ENCODE data around the gene INMT. TPM values are rescaled to one million over a fixed set of nuclear protein-coding genes. Genes with fewer than 3 reads are reported as not detected.

The INMT gene
- total and polyA plus RNA-seq, 11 donors: 11.7 to 88.1 (median 27.9) TPM

GRCh38 chr7:30760514-30761213 is 8.7 kb downstream of the INMT start:
- peaks cover 0 to 81% (median 53%) of the 10 kb centered on the region in 12 donors for H3K4me1 ChIP-seq
- no peak for TF ChIP-seq POLR2A (IDR thresholded peaks at IDR 0.05)
- TF ChIP-seq, protein P1, sequence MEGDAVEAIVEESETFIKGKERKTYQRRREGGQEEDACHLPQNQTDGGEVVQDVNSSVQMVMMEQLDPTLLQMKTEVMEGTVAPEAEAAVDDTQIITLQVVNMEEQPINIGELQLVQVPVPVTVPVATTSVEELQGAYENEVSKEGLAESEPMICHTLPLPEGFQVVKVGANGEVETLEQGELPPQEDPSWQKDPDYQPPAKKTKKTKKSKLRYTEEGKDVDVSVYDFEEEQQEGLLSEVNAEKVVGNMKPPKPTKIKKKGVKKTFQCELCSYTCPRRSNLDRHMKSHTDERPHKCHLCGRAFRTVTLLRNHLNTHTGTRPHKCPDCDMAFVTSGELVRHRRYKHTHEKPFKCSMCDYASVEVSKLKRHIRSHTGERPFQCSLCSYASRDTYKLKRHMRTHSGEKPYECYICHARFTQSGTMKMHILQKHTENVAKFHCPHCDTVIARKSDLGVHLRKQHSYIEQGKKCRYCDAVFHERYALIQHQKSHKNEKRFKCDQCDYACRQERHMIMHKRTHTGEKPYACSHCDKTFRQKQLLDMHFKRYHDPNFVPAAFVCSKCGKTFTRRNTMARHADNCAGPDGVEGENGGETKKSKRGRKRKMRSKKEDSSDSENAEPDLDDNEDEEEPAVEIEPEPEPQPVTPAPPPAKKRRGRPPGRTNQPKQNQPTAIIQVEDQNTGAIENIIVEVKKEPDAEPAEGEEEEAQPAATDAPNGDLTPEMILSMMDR (IDR thresholded peaks at IDR 0.05): no peak
- H3K4me3 ChIP-seq: no peak overlapping the region
- H3K36me3 ChIP-seq: peaks cover 0 to 8% (median 0%) of the 10 kb centered on the region in 9 donors
- H3K27me3 ChIP-seq: no peaks in the 10 kb centered on the region
- H3K27ac ChIP-seq: peak overlapping the region in 7 of 12 donors; percentile 5 to 74 (median 25)
- intact Hi-C loops (cut with DNase I): no loop called here
- ATAC-seq (no peak), DNase-seq (no peak)
- WGBS, 4 donors: 95 to 98% (median 97%) methylated on average over 3 of the region's 3 CpGs
- peaks cover 0 to 6% (median 0%) of the 10 kb centered on the region in 12 donors for H3K9me3 ChIP-seq

DNA sequence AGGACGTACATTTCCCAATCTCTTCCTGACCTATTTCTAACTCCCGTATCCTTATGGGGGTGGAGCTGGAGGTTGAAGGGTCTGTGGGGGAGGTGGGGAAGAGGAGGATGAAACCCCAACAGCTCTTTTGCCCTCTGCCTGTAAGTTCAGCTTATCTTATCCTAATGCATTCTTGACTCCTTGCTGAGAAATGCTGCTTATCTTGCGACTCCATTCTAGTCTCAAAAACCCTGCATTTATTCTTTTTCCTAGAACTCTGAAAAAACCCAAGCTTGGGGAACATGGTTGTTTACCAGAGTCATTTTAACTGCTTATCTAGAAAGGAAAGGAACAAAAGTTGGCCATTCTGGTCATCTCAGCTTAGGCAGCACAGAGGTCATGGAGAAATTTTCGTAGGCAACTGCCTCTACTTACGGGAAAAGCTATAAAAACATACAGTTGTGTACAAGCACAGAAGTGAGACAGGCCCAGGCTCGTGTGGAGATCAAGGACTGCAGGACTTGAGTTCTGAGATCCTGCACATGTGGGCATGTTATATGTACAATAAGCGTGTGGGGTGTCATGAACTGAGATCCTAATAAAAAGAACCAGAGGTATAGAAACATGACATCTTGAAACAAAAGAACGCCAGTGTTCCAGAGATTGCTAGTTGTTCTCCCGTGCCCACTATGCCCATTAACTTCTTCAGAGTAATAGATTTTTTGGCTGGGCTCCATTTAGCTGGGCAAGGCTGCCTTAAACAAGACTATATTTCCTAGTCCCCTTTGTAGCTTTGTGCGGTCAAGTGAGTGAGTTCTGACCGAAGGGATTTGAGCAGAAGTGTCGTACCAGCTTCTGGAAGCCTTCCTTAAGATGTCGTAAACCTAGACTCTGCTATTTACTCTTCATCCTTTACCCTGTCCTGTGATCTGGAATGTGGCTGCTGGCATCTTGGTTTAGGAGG is 9.6 kb downstream of the INMT start:
- no peak overlapping the region for H3K4me3 ChIP-seq
- H3K36me3 ChIP-seq: peaks cover 0 to 8% (median 0%) of the 10 kb centered on the region in 9 donors
- intact Hi-C loops (cut with DNase I): no loop called here
- no peak for TF ChIP-seq POLR2A (IDR thresholded peaks at IDR 0.05)
- TF ChIP-seq, protein P1 (IDR thresholded peaks at IDR 0.05): no peak
- 65 to 71% (median 69%) methylated on average over 13 of the region's 13 CpGs for WGBS, 4 donors
- ATAC-seq (peak in 2 of 4 donors; percentile 32 to 36), DNase-seq (no peak)
- H3K27ac ChIP-seq: peak overlapping the region in 9 of 12 donors; percentile 10 to 87 (median 34)
- H3K27me3 ChIP-seq: no peaks in the 10 kb centered on the region
- H3K9me3 ChIP-seq: peaks cover 0 to 6% (median 0%) of the 10 kb centered on the region in 12 donors
- H3K4me1 ChIP-seq: peaks cover 0 to 76% (median 50%) of the 10 kb centered on the region in 12 donors

GRCh38 chr7:30764030-30764975 is 12.4 kb downstream of the INMT start:
- DNase-seq (peak in 4 of 5 donors; percentile 43 to 59 (median 52)), ATAC-seq (peak; percentile 71 to 81 (median 76))
- TF ChIP-seq, protein P1 (IDR thresholded peaks at IDR 0.05): no peak
- TF ChIP-seq POLR2A (IDR thresholded peaks at IDR 0.05): no peak
- Histone ChIP-seq H3K27me3 (no peaks in the 10 kb centered on the region), H3K36me3 (no peaks in the 10 kb centered on the region), H3K9me3 (peaks cover 0 to 6% (median 0%) of the 10 kb centered on the region in 12 donors), H3K4me1 (peaks cover 0 to 53% (median 34%) of the 10 kb centered on the region in 12 donors), H3K27ac (peak overlapping the region; percentile 17 to 69 (median 56)), H3K4me3 (no peak overlapping the region)
- intact Hi-C loops (cut with DNase I): loop anchor here in 1 of 10 donors (1.0 kb wide), 1 partner anchor 14 kb away; no protein-coding TSS in a partner anchor
- WGBS, 4 donors: 52 to 54% (median 53%) methylated on average over 6 of the region's 6 CpGs
